Activated CD4-positive, alpha-beta T cell treated with anti-CD3 and anti-CD28 coated beads for 24 hours (primary cell): ENCODE results near the gene PJA1.

Experiments used
- DNase-seq, 2 donors: peaks; one replicate each; pipeline ENCODE4 v3.0.0-alpha.2; 2020; ENCODE audit warnings: low read depth in 2 of 2

PJA1 gene

GRCh38 chrX:69170319-69170718 is 5.1 kb upstream of the PJA1 start:
- DNase-seq, result no peak

GRCh38 chrX:69163936-69164741 is 1.1 kb downstream of the PJA1 start:
- DNase-seq, result peak; percentile 7 to 36

GRCh38 chrX:69162361-69162865 is 2.8 kb downstream of the PJA1 start:
- no peak for DNase-seq

GRCh38 chrX:69161786-69162349 is 3.4 kb downstream of the PJA1 start:
- DNase-seq, result no peak

GRCh38 chrX:69161371-69161770 is 3.9 kb downstream of the PJA1 start:
- no peak for DNase-seq

GRCh38 chrX:69158166-69158980 is 6.9 kb downstream of the PJA1 start:
- no peak for DNase-seq

- no peak for DNase-seq
Measured at GRCh38 chrX:69156638-69157037, 8.6 kb downstream of the PJA1 start.

GRCh38 chrX:69155786-69156520 is 9.3 kb downstream of the PJA1 start:
- DNase-seq, result no peak

- no peak for DNase-seq
Measured at GRCh38 chrX:69154051-69154450, 11.2 kb downstream of the PJA1 start.

- no peak for DNase-seq
Measured at GRCh38 chrX:69153060-69153730, 12.1 kb downstream of the PJA1 start.

GRCh38 chrX:69152417-69152841 is 12.8 kb downstream of the PJA1 start:
- DNase-seq, result no peak

GRCh38 chrX:69151866-69152284 is 13.4 kb downstream of the PJA1 start:
- DNase-seq, result no peak

GRCh38 chrX:69150281-69150960 is 14.8 kb downstream of the PJA1 start:
- no peak for DNase-seq

GRCh38 chrX:69149466-69150280 is 15.6 kb downstream of the PJA1 start:
- no peak for DNase-seq

GRCh38 chrX:69148946-69149345 is 16.3 kb downstream of the PJA1 start:
- DNase-seq, result no peak

- DNase-seq, result no peak
Measured at GRCh38 chrX:69146739-69147138, 18.5 kb downstream of the PJA1 start.

- no peak for DNase-seq
Measured at GRCh38 chrX:69145714-69146113, 19.5 kb downstream of the PJA1 start.

- DNase-seq, result no peak
Measured at GRCh38 chrX:69144838-69145680, 20.2 kb downstream of the PJA1 start.

GRCh38 chrX:69143530-69143929 is 21.7 kb downstream of the PJA1 start:
- DNase-seq, result no peak
